ENCODE measurements around the gene DSG1.

DNA sequence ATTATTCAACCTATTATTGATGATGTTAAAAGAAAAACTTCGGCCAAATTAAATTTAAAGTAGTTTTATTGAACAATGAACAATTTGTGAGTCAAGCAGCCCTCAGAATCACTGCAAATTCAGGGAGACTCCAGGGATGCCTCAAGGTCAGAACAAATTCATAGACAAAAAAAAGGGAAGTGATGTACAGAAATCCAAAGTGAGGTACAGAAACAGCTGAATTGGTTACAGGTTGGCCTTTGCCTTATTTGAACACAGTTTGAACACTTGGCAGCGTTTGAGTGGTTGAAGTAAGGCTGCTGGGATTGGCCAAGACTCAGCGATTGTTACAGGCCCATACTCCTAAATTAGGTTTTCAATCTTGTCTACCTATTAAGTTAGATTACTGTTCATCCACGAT is 47.4 kb upstream of the DSG1 start:
- TF ChIP-seq, protein P1, sequence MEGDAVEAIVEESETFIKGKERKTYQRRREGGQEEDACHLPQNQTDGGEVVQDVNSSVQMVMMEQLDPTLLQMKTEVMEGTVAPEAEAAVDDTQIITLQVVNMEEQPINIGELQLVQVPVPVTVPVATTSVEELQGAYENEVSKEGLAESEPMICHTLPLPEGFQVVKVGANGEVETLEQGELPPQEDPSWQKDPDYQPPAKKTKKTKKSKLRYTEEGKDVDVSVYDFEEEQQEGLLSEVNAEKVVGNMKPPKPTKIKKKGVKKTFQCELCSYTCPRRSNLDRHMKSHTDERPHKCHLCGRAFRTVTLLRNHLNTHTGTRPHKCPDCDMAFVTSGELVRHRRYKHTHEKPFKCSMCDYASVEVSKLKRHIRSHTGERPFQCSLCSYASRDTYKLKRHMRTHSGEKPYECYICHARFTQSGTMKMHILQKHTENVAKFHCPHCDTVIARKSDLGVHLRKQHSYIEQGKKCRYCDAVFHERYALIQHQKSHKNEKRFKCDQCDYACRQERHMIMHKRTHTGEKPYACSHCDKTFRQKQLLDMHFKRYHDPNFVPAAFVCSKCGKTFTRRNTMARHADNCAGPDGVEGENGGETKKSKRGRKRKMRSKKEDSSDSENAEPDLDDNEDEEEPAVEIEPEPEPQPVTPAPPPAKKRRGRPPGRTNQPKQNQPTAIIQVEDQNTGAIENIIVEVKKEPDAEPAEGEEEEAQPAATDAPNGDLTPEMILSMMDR (IDR thresholded peaks at IDR 0.05): no peak
- no peak for TF ChIP-seq POLR2A (IDR thresholded peaks at IDR 0.05)

All from thyroid gland (tissue), 4 donors.